NCI-H2081 (cell line): Measurements from ENCODE around the gene PDS5B.

Experiments used
- DNase-seq, 2 experiments: peaks; one replicate each; lab custom pipeline; 2025; lab: John Stamatoyannopoulos, UW

The PDS5B gene

GRCh38 chr13:32588736-32589135, 2.5 kb downstream of the PDS5B start:
- no peak for DNase-seq

DNA sequence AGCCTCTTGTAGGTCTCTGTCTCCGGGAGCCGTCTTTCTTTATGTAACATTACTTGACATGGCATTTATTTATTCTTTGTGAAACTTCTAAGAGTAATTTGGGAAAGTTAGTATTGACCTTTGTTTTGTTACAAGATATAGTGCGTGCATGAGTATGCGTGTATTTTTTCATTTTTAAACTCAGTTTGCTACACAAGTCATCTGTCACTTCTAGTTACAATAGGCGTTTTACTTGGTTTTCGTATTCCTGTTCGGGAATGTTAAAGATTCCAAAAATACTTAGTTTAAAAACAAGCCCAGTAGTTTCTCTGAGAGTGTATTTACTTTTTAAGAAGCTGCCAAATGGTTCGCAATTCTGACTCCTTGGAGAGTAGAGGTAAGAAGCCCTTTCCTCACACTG, 3.2 kb downstream of the PDS5B start:
- no peak for DNase-seq

DNA sequence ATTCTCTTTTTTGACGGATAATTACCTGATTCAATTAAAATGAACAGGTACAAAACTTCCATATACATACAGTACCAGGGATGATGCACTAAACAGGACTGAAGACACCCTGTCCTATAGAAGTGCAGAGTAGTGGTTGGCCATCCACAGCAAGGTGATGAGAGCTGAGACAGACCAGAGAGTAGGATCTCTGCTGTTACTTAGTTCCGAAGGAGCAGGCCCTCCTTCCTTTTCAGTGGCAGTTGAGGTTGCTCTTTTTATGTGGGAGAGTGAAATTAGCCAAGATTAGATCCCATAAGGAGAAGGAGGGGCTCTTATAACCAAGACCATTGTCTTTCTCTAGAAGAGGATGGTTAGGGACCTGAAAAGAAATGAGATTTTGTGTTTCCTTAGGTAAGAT, 4.0 kb downstream of the PDS5B start:
- DNase-seq: no peak

DNA sequence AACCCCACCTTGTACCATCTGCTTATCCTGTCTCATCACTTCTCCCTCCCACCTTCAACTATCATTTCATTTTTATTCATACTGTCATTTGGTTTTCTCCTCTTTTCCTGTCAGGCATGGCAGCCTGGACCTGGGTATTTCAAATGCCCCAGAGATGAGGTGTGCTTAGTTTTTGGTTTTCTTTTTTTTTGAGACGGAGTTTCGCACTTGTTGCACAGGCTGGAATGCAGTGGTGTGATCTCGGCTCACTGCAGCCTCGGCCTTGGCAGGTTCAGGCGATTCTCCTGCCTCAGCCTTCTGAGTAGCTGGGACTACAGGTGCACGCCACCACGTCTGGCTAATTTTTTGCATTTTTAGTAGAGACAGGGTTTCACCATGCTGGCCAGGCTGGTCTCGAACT, 5.8 kb downstream of the PDS5B start:
- no peak for DNase-seq

DNA sequence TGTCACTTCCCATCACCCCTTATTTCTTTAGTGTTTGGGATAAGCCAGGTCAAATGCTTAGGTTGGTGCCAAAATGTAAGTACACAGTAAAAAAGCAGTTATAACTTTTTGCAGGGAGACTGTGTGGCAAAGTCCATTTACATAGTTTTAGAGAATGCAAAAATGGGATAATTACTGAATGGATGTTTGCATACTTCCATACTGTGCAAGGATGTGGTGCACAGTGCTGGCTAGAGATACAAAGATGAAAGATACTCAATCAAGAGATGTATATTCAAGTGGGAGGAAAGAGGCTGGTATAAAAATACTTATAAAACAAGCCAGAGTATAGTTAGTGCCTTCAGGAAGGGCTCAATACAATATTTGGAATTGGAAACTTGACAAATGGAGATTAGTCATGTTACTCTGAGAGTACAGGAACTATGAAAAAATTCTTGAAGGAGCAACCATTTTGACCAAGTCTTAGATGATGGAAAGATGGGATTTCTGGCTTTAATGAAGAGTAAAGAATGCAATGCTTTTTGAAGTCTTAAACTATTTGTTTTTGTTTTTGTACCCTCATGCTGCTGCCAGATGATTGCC, 8.0 kb downstream of the PDS5B start:
- DNase-seq: peak in 1 of 2 experiments; percentile 1

GRCh38 chr13:32595306-32595705, 9.1 kb downstream of the PDS5B start:
- no peak for DNase-seq

DNA sequence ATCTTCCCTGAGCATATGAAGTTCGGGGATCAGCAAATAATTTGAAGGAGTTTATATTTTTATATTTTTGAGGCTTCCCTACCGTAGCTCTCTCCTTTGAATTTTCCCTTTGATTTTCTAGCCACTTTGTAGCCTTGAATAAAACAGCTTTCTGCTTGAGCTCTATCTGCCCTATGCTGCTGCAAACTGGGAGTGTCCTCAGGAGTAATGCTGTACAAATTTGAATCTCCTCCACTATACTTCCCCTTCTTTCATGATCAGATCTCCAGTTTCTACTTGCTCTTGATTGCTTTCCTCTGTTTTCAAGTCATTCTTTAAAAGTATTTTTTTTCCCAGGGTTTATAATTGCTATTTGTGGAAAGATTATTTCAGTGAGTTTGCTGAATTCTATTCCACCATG, 14.6 kb downstream of the PDS5B start:
- DNase-seq: no peak

GRCh38 chr13:32609428-32609827, 23.2 kb downstream of the PDS5B start:
- no peak for DNase-seq

- no peak for DNase-seq
Measured at GRCh38 chr13:32610538-32610937, 24.3 kb downstream of the PDS5B start.

DNA sequence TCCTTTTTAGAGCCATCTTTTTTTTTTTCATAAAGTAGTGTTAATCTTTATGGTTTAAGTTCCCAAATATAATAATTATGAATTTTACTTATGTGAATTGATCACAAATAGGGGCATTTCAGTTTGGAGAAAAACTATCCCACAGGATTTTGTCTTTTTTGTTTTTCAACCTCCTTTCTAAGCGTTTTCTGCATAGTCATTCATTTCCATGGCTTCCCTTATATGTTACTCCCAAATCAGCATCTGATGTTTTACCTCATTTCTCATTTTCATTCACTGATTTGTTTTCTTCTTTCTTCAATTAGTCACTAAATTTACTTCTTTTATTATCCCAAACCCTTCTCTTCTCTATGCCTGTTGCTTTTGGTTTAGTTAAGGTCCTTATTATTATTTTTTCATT, 24.7 kb downstream of the PDS5B start:
- no peak for DNase-seq

DNA sequence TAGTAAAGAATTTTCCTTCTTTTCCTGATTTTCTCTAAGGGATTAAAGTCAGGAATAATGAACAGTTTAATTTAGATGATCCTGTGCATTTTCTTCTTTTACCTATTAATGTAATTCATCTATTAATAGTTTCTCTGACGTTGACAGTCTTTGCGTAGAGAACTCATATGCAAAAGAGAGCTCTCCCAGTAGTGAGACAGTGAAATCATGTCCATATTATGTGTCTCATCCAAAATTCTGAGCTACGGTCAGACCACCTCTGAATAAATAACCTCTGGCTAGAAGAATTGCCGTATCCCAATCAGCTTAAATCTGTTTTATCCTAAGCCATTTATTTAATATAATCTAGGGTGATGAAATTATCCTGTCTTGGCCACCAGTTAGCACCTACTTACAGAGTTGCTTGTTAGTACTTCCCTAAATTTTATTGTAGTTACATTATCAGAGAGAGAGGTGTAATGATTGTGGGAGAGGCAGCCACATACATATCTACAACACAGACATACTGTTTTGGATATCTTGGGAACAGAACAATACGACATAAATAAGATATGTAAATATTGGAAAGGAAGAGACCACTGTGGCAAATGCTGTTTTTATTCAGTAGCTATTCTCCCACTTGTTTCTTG, 30.7 kb downstream of the PDS5B start:
- no peak for DNase-seq

DNA sequence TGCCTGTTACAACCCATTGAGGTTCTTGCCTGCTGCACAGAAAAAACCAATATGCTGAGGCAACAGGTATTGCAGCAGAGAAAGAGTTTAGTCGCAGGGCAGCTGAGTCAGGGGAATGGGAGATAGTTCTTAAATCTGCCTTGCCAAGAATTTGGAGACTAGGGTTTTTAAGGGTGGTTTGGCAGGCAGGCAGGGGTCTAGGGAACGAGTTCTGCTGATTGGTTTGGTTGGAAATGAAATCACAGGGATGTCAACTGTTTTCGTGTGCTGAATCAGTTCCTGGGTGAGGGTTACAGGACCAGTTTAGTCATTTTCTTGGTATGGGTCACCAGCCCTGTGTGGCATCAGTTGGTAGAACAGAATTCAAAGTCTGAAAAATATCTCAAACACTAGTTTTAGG, 36.6 kb downstream of the PDS5B start:
- DNase-seq: no peak

DNA sequence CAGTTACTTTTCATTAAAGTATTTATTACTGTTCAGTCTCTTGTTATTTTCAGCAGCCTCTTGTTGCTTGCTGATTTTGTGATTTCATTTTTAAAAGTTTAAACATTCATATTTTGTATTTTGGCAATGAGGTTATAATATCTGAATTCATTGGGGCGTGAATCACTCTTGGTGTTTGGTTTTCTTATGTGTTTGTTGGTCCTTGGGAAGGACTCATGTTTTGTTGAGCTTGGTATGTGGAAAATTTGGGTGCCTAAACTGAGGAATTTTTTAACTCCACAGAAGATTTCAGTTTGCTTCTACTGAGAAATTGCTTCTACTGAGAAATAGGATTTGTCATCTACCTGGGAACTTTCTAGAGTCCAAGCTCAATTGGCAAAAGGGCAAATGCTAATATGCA, 38.2 kb downstream of the PDS5B start:
- DNase-seq: no peak

DNA sequence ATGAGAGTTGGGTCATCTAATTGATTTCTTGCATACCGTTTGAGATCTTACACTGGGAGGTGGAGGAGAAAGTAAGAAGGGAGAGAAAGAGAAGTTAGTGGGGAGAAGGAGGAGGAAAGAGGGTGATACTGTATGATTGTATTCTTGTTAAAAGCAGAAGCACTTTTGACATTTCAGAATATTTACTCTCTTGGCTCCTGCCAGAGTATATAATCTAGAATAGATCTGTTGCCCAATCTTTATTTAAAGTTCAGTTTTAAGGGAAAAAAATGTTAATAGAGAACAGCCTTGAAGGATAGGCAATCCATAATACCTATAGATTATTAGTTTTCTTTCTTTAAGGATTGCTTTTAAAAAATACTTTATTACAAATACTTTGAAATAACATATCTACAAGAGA, 41.5 kb downstream of the PDS5B start:
- DNase-seq: no peak

- no peak for DNase-seq
Measured at GRCh38 chr13:32629313-32629712, 43.1 kb downstream of the PDS5B start.

- no peak for DNase-seq
Measured at GRCh38 chr13:32629866-32630265, 43.6 kb downstream of the PDS5B start.

DNA sequence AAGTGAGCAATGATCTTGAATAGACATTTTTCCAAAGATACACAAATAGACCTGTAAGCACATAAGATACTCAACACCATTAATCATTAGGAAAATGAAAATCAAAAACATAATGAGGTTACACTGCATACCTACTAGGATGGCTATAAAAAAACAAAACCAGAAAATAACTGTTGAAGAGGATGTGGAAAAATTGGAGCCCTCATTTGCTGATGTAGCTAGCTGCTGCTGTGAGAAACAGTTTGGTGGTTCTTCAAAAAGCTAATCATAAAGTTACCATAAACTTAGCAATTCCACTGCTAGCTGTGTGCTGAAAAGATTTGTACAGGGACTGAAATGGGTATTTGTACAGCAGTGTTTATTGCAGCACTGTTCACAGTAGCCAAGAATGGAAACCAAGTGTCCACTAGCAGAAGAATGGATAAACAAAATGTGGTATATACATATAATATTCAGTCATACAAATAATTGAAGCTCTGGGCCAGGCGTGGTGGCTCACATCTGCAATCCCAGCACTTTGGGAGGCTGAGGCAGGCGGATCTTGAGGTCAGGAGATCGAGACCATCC, 46.2 kb downstream of the PDS5B start:
- DNase-seq: no peak

GRCh38 chr13:32636711-32637110, 50.5 kb downstream of the PDS5B start:
- DNase-seq: no peak

DNA sequence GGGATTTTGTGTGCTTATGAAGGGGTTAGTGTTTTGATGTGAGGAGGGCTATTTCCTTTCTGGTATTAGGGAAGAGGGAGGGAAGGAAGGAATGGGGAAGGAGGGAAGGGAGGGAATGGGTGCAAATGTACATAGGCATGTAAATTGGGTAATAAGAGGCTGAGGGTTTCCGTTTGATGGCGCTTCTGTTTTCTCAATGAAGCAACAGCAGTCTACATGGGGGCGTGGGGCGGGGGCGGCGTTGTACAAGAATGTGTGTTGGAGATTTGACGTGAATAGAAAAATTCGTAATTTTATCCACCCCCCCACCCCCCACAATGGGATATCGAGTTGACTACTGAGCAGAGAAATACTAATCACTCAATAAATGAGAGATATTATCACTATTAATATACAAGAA, 52.5 kb downstream of the PDS5B start:
- DNase-seq: no peak

DNA sequence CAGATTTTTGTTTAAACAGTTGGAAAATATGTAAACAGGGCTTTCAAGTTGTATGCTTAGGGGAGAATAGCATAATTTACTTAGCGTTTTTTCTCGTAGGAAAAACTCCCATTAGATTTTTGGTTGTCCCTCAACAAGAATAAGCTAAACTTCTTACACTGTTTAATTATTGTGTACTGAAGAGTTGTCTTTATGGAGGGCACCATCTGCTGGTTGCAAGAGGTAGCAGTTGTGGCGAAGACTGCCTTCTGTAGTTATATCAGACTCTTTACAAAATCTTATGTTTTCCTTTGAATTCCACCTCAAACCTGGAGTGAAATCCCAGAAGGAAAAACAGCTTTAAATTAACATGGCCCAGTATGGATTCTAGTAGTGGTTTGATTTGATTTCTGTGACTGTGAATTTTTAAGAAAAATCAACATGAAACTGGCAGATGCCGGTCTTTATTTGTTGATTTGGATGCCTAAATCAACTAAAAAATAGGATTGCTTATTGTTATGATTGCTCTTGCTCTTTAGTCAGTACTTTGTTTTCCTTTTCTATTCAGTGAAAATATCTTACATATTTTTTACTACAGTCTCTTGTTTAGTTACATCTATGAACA, 53.4 kb downstream of the PDS5B start:
- peak; percentile 19 to 46 for DNase-seq

- no peak for DNase-seq
Measured at GRCh38 chr13:32642316-32642715, 56.1 kb downstream of the PDS5B start.

DNA sequence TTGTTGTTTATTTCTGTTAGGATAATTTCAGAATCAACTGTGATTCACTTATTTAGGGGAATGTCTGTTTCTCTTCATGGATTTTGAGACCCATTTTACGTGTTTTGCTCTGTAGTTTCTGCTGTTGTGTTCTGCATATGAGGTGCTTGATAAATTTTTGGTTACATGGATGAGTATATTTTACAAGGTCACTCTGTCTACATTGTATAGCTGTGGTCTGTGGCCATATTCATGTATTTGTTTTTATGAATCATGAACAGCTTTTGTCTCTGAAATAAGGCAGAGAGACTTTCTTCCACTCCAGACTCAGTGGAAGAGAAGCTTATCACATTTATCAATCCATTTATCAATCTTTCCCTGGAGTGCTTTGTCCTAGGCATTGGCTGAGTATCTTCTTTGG, 56.6 kb downstream of the PDS5B start:
- DNase-seq: no peak

DNA sequence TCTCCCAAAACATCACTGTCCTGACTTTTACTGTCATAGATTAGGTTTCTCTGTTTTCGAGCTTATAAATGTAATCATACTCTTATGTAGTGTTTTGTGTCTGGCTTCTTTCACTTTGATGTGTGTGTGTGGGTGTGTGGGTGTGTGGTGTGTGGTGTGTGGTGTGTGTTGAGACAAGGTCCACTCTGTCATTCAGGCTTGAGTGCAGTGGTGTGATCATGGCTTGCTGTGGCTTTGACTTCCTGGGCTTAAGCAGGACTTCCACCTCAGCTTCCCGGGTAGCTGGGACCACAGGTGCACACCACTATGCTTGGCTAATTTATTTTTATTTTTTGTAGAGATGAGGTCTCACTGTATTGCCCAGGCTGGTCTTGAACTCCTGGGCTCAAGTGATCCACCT, 59.6 kb downstream of the PDS5B start:
- no peak for DNase-seq

DNA sequence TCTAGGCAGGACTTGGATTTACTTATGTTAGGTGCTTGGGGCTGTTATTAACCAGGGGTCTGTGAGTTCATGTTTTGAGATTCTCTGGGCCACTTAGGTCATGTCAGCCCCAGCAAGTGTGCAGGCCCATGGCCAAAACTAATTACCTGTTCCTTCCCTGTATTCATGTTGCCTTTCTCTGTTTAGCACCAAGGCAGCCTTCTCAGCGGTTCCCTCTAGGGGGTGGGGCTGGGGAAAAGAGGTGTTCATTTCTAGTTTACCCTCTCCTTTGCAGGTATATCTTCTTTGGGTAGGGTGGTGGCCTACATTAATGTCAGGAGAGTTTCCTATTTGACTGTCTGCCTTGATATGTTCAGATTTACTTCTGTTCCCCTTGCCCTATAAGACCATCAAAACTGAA, 61.7 kb downstream of the PDS5B start:
- DNase-seq: no peak
